Stimulated activated CD8-positive, alpha-beta memory T cell treated with anti-CD3 and anti-CD28 coated beads, Interleukin-4, amount 100 ng/mL, for 48 hours (primary cell): ENCODE results near the gene LEMD2.

Experiments
- DNase-seq: peaks from one replicate; pipeline ENCODE4 v3.0.0-alpha.2; 2020

LEMD2 gene

DNA sequence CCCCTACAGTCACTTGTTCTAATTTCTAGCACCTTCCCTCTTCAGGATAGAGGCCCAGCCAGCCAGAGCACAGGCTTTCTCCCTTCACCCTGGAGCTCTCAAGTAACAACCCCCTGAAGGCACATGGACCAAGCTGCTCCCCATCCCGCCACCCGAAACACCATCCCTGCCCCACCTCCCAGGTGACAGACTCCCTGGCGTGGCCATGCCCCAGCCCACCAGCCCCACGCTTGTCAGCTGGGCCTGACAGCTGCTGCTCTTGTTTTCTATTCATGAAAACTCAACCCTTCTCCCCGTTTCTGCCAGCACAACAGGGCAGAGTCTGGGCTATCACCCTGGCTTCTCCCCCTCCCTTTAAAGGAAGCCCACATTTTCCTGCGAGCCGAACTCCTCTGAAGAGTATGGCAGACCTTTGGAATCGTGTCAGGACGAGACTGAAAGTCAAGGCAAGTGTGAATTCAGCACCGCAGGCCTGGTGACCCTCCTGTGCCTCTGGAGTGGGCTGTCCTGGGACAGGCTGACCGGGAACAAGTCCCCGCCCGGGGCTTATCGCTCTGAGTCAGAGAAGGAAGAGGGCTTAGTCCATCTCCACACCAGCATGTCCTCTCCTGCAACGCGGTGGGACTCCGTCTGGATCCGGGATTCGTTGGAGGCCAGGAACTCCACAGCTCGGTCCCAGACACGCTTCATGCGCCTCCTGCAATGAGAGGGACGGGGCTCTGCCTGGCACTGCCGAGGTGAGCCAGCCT lies 16.7 kb downstream of the LEMD2 start:
- no peak for DNase-seq

DNA sequence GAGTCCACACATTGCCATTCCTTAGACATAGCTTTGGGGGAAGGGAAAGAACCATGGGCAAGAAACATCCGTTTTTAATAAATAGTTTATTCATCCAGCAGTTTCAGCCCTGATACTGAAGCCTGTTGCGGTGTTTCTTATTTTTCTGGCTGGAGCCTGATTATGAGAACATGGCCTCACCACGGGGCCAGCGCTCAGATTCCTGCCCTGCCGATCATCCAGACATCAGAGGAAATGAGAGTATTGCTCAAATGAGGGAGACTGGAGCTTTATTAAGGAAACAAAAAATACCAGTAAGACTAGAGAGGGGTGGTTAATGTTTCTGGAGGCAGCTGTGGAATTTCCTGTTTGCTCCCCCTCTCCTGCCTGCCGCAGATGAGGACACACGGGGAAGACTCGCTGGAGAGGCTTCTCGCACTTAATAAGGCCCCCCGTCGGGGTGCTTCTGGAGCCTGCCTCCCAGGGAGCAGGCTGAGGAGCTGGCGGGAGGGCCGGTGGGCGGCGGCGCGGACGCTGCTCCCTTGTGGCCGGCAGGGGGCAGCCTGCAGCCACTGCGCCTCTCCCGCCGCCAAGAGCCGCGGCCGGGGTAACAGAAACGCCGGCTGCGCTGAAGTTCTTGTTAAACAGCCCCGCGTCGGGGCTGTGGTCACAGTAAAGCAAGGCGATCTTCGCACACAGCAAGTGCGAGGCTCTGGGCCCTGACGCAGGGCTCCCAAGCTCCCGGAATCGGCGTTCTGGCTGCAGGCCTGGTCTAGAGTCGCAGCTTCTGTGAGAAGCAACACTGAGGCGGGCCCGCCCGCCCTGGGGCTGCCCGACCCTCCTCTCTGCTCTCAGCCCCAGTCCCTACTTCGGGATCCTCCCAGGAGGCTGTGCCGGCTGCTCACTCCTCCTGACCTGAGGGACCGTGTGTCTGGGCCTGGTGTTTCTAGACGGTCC lies 17.5 kb downstream of the LEMD2 start:
- peak; percentile 75 for DNase-seq

DNA sequence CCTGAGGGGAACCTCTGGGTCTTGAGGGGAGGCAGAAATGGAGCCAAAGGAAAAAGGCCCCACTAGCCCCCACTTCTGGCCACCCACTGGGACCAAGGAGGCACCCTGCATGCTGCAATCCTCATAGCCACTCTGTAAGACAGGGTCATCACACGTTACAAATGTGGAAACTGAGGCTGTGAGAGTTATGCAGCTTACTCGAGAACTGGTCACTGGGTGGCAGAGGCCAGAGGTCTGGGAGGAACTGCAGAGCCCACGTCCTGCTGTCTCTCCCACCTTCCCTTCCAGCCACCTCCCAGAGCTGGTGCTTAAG lies 18.1 kb downstream of the LEMD2 start:
- DNase-seq = no peak

DNA sequence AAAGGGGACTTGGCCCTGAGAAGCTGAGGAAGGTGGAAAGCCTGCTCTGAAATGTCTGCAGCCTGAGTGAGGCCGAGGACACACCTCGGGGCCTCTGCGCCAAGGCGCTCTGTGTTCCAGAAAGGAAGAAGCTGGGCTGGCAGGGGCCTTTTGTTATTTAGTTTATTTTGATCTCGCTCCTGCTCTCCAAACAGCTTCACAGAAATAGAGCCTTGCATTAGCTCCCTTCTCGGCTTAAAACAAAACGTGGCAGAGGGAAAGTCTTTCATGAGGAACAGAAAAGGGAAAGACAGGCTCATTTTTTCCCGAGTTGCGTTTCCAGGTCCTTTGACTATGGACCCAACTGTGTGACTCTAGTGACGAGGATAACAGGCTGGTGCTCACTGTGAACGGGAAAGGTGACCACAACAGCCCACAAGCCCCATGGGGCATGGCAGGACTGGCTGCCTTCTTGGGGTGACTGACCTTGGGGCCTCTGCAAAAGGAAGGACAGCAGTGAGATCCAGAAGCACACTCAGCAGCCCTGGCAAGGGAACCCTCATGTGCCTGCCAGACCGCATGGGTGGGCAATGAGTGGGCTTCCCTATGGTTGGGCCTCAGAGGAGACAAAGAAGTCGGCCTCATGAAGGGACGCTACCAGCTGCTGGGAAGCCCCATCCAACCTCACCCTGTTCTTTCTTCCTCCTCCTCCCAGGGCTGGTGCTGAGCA lies 18.7 kb downstream of the LEMD2 start:
- no peak for DNase-seq

DNA sequence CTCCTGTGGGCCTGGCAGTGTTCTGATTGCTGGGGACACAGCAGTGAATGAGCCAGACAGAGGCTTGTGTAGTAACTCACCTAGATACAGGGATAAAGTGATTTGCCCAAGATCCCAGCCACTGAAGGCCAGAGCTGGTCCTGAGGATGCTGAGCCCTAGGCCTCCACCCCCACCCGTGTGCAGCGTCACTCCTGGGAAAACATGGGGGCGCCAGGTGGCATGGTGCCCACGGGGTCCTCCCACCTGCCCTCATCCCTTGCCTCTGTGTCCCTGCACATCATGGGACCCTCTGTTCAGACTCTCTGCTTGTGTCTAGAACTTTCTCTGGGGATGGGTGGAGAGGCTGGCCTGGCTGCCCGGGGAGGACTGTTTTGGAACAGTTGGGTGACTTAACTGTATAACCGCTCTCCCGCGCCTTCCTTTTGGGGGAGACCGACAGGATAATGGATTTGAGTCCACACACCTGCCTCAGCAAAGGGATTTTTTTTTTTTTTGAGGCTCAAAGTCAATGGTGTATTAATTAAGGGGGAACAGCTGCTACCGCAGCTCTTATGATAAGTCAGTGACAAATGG lies 19.6 kb downstream of the LEMD2 start:
- DNase-seq = no peak

DNA sequence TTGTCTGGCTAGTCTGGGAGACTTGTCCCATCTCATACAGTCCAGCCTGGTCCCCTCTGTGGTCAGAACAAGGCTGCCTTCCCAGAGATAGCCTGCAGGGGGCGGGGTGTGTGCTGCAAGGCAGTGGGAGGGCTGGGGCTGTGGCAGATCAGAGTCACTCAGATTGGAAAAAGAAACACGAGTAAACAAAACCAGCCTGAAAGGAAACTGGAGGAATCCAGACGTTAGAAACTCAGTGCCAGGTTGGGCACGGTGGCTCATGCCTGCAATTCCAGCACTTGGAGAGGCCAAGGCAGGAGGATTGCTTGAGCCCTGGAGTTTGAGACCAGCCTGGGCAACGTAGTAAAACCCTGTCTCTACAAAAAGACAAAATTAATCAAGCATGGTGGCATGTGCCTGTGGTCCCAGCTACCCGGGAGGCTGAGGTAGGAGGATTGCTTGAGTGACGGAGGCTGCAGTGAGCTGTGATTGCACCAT lies 20.2 kb downstream of the LEMD2 start:
- peak; percentile 89 for DNase-seq

DNA sequence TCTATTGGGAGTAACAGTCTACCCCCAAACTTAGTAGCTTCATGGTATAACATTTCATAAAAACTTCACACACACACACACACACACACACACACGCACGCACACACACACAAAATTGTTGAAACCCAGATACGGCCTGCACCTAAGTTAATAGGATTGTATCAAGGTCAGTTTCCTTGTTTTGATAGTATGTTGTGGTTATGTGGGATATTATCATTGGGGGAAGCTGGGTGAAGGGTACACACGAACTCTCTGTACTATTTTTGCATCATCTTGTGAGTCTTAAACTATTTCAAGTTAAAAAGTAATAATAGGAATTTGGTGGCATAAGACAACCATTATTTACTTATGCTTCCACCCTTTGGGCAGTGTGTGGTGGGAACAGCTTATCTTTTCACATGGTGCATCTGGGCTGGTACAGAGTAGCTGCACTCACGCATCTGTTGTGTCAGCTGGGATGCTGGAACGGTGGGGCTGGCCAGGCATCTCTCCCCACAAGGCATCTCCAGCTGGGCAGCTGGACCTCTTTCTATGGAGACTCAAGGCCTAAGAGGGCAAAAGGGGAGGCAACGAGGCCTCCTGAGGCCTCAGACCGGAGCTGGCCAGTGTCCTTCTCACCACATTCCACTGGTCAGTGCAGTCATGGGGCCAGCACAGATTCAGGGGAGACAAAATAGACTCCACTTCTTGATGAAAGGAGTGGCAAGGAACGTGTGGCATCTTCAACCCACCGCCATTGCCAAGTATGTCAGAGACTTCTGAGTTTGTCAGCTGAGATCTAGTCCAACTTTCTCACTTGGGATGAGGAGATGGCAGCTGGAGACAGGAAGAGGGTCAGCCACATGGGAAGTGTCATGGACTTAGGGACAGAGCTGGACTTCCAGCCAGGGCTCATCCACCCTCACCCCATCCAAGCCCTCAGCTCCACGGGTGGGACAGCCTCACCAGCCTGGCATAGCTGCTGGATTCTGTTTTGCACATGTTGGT lies 21.7 kb downstream of the LEMD2 start:
- no peak for DNase-seq

DNA sequence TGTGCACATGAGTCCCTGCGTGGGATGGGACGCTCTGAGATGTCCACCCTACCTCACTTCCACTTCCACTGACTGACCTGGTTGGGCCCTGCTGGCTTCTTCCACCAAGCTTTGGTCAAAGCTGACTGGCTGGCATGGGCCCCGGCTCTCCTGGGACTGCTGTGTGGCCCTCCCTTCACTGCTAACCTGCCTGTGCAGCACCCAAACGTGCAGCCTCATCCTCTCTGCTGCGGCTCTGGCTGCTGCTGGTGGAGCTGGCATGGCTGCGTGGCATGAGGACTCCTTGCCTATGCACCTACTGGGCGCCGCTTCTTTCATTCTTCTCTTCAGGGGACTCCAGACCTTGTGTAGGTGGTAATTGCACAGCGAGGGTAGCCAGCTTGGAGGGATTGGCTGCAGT lies 23.6 kb downstream of the LEMD2 start:
- DNase-seq = no peak

DNA sequence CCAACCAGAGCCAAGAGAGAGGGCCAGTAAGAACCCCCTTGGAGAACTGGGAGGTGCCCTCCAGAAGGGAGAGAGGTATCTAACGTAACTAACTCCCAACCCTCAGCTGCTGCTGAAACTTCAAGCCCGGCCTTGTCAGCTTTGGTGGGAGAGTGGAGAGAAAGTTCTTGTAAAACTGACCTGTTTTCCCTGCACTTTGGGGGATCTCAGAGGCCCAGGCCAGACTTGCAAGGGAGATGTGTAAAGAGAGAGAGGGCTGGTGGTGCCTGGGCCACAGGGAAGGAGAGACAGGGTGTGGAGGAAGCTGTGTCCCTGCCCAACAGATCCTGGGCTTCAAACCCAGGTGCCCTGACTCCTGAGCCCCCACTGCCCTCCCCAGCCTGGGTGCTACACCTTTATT lies 24.9 kb downstream of the LEMD2 start:
- DNase-seq = no peak

DNA sequence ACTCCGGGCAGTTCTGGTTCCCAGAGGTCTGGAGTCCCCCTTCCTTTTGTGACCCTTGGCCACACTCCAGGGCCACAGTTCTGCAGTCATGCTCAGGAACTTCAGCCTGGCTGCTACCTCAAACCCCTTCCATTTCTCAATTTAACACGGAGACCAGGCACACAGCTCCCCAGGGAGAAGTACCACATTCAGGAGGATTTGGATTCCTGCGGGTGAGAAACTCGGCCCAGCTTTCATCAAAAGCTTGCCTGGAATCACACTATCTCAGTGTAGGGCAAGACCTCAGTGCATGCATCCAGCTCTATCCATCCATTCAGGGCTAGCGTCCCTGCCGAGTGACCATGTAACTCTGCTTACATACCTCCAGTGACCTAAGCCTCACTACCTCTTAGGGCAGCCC lies 25.4 kb downstream of the LEMD2 start:
- DNase-seq = no peak

DNA sequence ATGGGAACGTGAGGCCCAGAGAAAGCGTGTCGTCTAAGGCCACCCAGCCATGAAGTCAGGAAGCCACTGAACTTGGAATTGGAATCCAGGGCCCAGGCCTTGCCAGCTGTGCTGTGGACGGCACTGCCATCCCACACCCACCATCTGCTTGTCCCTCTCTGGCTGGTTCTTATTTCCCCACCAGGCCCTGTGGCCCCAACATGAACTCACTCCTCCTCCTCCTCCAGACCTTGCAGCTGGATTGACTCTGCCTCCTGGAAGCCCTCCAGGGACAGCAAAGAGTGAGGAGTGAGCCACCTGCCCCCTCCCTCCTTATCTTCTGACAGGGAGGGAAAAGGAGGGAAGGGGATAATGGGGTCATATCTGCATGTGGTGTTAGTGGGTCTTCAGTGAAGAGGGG lies 26.2 kb downstream of the LEMD2 start:
- no peak for DNase-seq

DNA sequence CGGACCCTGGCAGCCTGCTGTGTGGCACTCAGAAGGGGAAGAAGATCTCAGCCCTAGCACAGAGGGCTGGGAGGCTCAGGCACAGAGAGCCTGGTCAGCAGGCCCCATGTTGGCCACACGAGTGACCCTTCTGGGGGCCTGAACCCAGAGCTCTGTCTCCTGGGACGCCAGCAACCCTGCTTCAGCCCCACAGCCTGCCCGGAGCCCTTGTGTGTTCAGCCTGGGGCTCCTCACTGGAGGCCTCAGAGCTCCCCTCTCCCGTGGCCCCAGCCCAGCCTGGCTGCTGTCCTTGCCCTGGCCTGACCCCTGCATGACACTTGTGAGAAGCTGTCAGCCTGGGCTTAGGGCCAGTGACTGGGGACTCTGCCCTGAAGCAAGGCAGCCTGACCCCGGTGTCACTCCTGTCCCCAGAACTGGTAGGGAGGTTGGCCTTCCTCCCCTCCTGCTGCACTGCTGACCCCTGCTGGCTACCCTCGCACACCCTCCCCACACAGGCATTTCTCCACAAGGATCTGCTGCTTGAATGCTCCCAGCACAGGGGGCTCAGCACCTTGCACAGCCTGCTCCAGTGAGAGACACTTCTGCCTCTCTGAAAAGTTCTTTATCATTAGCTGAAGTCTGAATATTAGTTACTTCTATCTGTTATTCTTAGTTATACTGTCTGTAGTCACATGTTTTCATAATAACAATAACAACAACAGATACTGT lies 26.9 kb downstream of the LEMD2 start:
- peak; percentile 68 for DNase-seq

DNA sequence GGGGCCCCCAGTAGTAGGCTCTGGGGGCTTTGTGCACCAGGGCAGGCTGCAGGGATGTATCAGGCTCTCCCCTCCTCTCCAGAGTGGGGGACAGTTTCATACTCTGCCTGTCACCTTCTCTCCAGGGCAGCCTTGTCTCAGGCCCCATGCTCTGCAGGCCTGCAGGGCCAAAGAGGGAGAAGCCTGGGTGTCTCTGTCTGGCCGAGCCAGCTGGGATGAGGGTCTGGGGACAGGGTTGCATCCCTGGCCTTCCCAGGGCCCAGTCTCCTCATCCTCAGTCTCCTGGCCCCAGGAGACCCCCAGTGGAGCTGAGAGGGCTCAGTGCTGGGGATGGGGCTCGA lies 27.4 kb downstream of the LEMD2 start:
- no peak for DNase-seq

DNA sequence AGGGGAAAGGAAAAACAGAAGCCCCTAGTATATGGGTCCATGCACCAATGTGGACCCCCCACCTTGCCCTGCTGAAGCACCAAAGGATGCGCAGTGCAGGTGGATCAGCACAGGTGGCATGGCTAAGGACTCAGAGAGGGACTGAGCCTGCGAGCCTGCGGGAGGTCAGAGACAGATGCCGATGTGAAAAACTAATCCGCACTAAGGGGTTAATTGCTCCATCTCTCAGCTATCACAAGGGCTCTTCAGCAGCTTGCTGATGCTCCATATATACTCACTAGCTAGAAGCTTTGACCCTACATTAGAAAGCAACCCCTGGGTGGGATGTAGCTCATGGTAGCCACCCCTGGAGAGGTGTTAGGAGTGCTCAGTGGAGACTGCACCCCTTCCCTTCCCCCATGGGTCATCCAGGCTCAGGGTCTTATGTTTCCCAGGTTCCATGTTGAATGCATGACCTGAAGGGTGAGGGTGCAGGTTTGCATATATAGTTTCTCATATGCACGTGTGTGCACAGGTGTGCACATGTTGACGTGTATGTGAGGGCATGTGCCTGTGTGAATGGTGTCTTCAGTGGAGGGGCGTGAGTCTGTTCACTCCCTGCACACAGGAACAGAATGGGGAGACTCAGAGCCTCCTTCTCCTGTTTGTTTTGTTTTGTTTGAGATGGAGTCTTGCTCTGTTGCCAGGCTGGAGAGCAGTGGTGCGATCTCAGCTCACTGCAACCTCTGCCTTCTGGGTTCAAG lies 28.9 kb downstream of the LEMD2 start:
- no peak for DNase-seq

DNA sequence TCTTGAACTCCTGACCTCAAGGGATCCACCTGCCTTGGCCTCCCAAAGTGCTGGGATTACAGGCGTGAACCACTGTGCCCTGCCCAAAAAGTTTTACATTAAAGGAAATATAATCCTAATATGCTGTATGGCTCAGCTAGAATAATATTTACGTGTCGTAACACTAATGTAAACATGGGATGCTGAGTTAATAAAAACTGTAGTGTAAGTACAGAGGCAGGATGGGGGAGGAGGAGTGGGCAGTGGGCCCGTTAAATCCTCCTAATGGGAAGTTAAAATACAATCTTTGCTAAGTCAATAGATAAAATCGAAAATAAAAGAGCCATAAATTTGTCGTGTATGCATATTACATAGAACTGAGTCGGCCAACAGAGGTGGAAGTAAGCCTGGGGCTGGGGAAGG lies 30.1 kb downstream of the LEMD2 start:
- DNase-seq = no peak

DNA sequence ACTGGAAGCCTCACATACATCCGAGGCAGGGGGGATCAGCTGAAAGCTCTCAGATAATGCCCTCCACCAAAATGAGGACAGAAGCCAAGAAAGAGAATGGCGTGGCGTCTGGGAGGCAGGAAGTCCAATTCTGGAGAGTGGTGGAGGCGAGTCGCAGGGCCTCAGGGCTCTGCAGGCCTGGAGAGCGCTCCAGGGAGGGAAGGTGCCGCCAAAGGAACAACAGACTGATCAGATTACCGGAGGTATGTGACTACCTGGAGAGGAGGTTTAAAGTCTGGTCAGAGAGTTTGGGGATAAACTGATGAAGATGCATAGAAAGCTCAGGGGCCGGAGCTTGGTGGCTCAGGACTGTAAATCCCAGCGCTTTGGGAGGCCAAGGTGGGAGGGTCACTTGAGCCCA lies 31.0 kb downstream of the LEMD2 start:
- no peak for DNase-seq

DNA sequence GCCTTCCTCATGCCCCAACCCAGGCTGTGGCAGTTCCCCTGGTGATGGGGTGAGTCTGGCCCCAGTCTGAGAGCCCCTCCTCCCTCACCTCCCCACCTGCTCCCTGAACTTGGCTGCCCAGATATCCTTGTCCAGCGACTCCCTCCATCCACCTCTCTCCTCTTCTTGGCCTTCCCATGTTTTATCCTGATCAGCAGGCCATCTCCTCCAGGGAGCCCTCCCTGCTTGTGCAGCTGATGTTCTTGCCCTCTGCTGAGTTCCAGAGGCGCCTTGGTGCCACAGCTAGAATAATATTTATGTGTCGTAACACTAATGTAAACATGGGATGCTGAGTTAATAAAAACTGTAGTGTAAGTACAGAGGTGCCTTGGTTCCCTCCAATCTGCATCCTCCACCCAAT lies 31.8 kb downstream of the LEMD2 start:
- no peak for DNase-seq

DNA sequence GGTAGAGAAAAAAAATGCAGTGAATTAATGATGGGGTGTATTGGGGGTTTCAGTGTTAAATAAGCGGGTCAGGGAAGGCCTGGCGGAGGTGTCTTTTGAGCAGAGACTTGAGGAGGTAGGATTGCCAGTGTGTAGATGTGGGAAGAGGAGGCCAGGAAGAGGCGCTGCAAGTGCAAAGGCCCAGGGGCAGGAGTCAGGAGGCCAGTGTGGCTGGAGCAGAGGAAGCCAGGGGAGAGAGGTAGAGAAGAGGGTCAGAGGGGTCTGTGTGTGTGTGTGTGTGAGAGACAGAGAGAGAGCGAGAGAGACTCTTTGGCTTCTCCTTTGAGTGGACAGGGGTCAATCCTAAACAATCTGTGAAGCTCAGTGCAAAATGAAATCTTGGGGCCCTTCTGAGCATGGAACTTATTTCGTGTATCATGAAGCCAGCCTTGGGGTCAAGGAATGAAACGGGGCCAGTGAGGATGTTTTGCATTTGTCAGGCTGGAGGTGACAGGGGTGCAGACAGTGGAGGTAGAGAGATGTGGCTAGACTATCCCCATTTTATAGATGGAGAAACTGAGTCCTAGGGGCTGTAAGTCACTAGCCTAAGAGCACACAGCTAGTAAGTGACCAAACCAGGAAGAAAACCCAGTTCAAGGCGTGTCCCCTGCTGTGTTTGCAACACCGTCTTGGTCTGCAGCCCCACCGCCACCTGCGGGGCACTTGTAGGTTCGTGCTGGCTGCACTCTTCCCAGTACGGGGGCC lies 32.5 kb downstream of the LEMD2 start:
- DNase-seq = no peak

DNA sequence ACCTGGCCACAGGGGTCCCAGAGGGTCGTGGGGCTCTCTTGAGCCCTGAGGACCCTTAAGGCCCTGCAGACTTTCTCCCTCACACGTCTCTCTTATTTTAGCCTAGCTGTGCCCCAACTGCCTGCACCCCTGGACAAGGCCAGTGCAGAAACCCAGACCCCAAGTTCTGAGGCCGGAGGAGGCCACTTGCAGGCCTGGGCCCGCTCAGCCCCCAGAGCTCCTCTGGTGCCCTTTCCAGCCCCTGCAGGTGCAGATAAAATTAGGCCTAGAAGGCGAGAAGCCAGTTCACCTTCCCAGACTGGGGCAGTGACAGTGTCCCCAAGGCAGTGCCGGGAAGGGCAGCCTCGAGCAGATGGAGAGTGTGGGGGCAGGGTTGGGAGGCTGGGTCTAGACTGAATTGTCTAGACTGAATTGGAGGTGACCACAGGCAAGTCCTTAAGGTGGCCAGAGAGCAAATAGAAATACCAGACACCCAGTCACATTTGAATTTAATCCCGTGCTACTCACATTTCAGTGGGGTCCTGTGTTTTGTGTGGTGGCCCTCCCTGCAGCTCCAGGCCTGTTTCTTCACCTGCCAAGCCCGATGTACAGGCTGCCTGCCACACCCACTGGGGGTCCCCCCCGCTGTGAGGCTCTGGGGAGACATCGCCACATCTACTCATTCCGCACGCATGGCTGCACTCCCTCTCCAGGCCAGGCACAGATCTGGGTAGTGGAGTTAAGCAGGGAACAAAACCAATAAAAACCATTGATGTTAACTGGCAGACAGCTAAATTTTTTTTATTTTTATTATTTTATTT lies 33.7 kb downstream of the LEMD2 start:
- DNase-seq = no peak
